ENCODE data around the gene SLC39A6. TPM values are rescaled to one million over a fixed set of nuclear protein-coding genes. Genes with fewer than 3 reads are reported as not detected.
"Not testable (repeated sequence)": the region's sequence is repeated elsewhere in the genome, so short reads cannot be mapped to it uniquely, and the experiment has no call there.

The SLC39A6 gene
- total and polyA plus RNA-seq, 10 donors = 3.9 to 29.7 (median 22.6) TPM

GRCh38 chr18:36088256-36088655 is 40.9 kb downstream of the SLC39A6 start:
- intact Hi-C loops (cut with DNase I; ENCODE audit: low total_unique reads) = no loop called here
- Histone ChIP-seq H3K27me3 (replicated peaks in 1 of 7) (no peaks in the 10 kb centered on the region), H3K9me3 (no peaks in the 10 kb centered on the region), H3K4me3 (no peak overlapping the region), H3K4me1 (peaks cover 0 to 8% (median 0%) of the 10 kb centered on the region in 6 donors), H3K27ac (no peak overlapping the region), H3K36me3 (no peaks in the 10 kb centered on the region)
- TF ChIP-seq POLR2A (IDR thresholded peaks at IDR 0.05) = no peak
- TF ChIP-seq, protein P1, sequence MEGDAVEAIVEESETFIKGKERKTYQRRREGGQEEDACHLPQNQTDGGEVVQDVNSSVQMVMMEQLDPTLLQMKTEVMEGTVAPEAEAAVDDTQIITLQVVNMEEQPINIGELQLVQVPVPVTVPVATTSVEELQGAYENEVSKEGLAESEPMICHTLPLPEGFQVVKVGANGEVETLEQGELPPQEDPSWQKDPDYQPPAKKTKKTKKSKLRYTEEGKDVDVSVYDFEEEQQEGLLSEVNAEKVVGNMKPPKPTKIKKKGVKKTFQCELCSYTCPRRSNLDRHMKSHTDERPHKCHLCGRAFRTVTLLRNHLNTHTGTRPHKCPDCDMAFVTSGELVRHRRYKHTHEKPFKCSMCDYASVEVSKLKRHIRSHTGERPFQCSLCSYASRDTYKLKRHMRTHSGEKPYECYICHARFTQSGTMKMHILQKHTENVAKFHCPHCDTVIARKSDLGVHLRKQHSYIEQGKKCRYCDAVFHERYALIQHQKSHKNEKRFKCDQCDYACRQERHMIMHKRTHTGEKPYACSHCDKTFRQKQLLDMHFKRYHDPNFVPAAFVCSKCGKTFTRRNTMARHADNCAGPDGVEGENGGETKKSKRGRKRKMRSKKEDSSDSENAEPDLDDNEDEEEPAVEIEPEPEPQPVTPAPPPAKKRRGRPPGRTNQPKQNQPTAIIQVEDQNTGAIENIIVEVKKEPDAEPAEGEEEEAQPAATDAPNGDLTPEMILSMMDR (IDR thresholded peaks at IDR 0.05 in 8 of 11, conservative IDR thresholded peaks at IDR 0.05 in 3 of 11) = no peak
- no peak for TF ChIP-seq POLR2AphosphoS5 (IDR thresholded peaks at IDR 0.05)
- DNase-seq = no peak
- 69 to 86% (median 75%) methylated on average over 2 of the region's 2 CpGs for WGBS, 5 donors

DNA sequence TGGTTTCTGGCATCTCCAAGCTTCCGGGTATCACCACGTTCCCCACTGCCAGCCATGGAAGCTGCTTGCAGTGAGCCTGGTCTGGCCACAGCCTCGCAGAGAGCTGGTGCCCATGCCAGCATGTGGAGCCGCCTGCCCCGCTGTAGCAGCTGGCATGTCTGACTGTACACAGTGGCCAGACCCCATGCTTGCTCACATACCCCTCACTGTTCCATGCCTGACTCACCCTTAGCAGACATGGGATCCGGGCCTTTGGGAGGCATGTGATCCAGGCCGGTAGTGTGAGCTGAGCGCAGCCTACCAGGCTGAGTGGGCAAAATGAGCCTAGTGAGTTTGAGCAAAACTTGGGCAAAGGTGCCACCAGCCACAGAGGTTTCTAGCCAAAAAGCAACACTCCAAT is 43.0 kb downstream of the SLC39A6 start:
- Histone ChIP-seq H3K36me3 (no peaks in the 10 kb centered on the region), H3K27me3 (replicated peaks in 1 of 7) (no peaks in the 10 kb centered on the region), H3K4me1 (peaks cover 0 to 8% (median 0%) of the 10 kb centered on the region in 6 donors), H3K9me3 (peaks cover 0 to 11% (median 5%) of the 10 kb centered on the region in 8 donors), H3K27ac (no peak overlapping the region), H3K4me3 (no peak overlapping the region)
- intact Hi-C loops (cut with DNase I; ENCODE audit: low total_unique reads) = no loop called here
- WGBS, 5 donors = 40 to 92% (median 73%) methylated on average over 2 to 8 of the region's 8 CpGs
- TF ChIP-seq POLR2A (IDR thresholded peaks at IDR 0.05) (no peak), POLR2AphosphoS5 (IDR thresholded peaks at IDR 0.05) (no peak)
- TF ChIP-seq, protein P1 (IDR thresholded peaks at IDR 0.05 in 8 of 11, conservative IDR thresholded peaks at IDR 0.05 in 3 of 11) = no peak
- DNase-seq = no peak

GRCh38 chr18:36085195-36085594 is 43.9 kb downstream of the SLC39A6 start:
- DNase-seq = no peak
- TF ChIP-seq, protein P1 (IDR thresholded peaks at IDR 0.05 in 8 of 11, conservative IDR thresholded peaks at IDR 0.05 in 3 of 11) = no peak
- TF ChIP-seq POLR2AphosphoS5 (IDR thresholded peaks at IDR 0.05) (no peak), POLR2A (IDR thresholded peaks at IDR 0.05) (no peak)
- Histone ChIP-seq H3K4me1 (peaks cover 0 to 8% (median 0%) of the 10 kb centered on the region in 6 donors), H3K36me3 (no peaks in the 10 kb centered on the region), H3K9me3 (peaks cover 0 to 21% (median 15%) of the 10 kb centered on the region in 8 donors), H3K27ac (no peak overlapping the region), H3K4me3 (no peak overlapping the region), H3K27me3 (replicated peaks in 1 of 7) (no peaks in the 10 kb centered on the region)
- WGBS, 5 donors = 67 to 95% (median 84%) methylated on average over 3 to 4 of the region's 4 CpGs
- intact Hi-C loops (cut with DNase I; ENCODE audit: low total_unique reads) = no loop called here

DNA sequence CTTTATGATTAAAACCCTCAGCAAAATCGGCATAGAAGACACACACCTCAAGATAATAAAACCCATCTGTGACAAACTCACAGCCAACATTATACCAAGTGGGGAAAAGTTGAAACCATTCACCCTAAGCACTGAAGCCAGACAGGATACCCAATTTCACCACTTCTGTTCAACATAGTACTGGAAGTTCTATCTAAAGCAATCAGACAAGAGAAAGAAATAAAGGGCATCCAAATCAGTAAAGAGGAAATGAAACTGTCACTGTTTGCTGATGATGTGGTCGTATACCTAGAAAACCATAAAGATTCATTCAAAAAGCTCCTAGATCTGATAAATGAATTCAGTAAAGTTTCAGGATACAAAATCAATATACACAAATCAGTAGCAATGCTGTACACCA is 45.4 kb downstream of the SLC39A6 start:
- H3K9me3 ChIP-seq = peaks cover 0 to 33% (median 18%) of the 10 kb centered on the region in 8 donors
- intact Hi-C loops (cut with DNase I; ENCODE audit: low total_unique reads) = no loop called here
- H3K4me1 ChIP-seq = peaks cover 0 to 8% (median 0%) of the 10 kb centered on the region in 6 donors
- H3K4me3 ChIP-seq = no peak overlapping the region
- TF ChIP-seq POLR2AphosphoS5 (IDR thresholded peaks at IDR 0.05) (no peak), POLR2A (IDR thresholded peaks at IDR 0.05) (no peak)
- TF ChIP-seq, protein P1 (IDR thresholded peaks at IDR 0.05 in 8 of 11, conservative IDR thresholded peaks at IDR 0.05 in 3 of 11) = no peak
- no peak overlapping the region for H3K27ac ChIP-seq
- no peaks in the 10 kb centered on the region for H3K36me3 ChIP-seq
- DNase-seq = no peak
- 56 to 64% (median 57%) methylated on average over 2 of the region's 2 CpGs for WGBS, 5 donors
- H3K27me3 ChIP-seq (replicated peaks in 1 of 7) = no peaks in the 10 kb centered on the region

- H3K36me3 ChIP-seq; intact Hi-C loops (cut with DNase I; ENCODE audit: low total_unique reads); H3K4me3 ChIP-seq; H3K27ac ChIP-seq; DNase-seq; H3K27me3 ChIP-seq (replicated peaks in 1 of 7): not testable (repeated sequence)
- peaks cover 0 to 33% (median 18%) of the 10 kb centered on the region in 8 donors for H3K9me3 ChIP-seq
- H3K4me1 ChIP-seq = peaks cover 0 to 12% (median 0%) of the 10 kb centered on the region in 6 donors
- 91 to 98% (median 95%) methylated on average over 2 of the region's 2 CpGs for WGBS, 5 donors
Observed at GRCh38 chr18:36081118-36081517, 48.0 kb downstream of the SLC39A6 start.
